Neural crest cell (in vitro differentiated cells): ENCODE measurements around the gene SCN5A. TPM values are rescaled to one million over a fixed set of nuclear protein-coding genes. Genes with fewer than 3 reads are reported as not detected.

ENCODE experiments used
- DNase-seq: peaks from one replicate; pipeline ENCODE4 v3.0.0; 2021; ENCODE audit warnings: low read depth, mixed read lengths, low spot score
- H3K27ac Mint-ChIP-seq: one replicate; pipeline ENCODE4 v1.8.0; 2021; ENCODE audit warnings: mild to moderate bottlenecking, mixed read lengths; ENCODE audit not compliant: unreplicated experiment
- H3K27me3 Mint-ChIP-seq: 2 replicates; pipeline ENCODE4 v1.8.0; 2021; ENCODE audit warnings: low read depth, mild to moderate bottlenecking, mixed read lengths
- H3K36me3 Mint-ChIP-seq: 2 replicates; pipeline ENCODE4 v1.8.0; 2021; ENCODE audit warnings: low read depth, mild to moderate bottlenecking, mixed read lengths
- H3K4me1 Mint-ChIP-seq: 2 replicates; pipeline ENCODE4 v1.8.0; 2021; ENCODE audit warnings: mixed read lengths
- H3K4me3 Mint-ChIP-seq: one replicate; pipeline ENCODE4 v1.8.0; 2021; ENCODE audit warnings: mild to moderate bottlenecking, mixed read lengths
- H3K9me3 Mint-ChIP-seq: 2 replicates; pipeline ENCODE4 v1.8.0; 2021; ENCODE audit warnings: mixed read lengths
- total RNA-seq: library from RNA; stranded (reverse); gene quantifications from 2 replicates; pipeline ENCODE4 v1.2.1, GENCODE V29; 2021
- TF ChIP-seq, protein P1 (sequence below): fragments of 200-600 bp; sonication (generic); conservative IDR thresholded peaks from 2 replicates; pipeline ENCODE4 v1.5.0; 2021; ENCODE audit warnings: antibody characterized with exemption, mild to moderate bottlenecking

Gene SCN5A
- total RNA-seq, 1 donor from 2014 or later = 1.2 TPM

DNA sequence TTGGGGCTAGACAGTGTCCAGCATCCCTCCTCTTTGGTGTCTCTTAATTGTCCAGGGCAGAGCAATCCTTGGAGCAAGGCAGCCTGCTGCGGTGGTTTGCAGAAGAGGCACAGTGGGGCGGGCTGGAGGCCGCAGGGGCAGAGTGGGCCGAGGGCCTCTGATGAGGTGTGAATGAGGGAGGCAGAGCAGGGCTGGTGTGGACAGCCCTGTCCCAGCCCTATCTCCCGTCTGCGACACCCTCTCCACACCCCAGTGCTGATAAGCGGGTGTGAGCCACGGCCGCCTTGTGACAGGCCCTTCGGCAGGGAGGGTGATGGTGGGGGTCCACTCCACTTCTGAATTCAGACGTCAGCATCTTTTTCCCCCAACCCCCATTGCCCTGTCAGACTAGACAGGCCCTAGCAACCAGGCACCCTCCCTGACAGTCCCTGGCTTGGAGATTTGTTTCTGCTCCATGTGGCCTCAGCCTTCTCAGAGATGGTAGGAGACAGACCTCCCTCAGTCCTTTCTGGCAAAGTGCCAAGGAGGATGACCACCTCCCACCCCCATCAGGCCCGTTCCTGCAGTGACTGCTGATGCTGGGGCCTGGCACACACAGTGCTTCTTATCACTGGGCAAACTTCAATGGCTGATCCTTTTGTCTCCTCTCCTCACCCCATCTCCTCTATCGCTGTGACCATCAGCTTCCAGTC lies 116.1 kb downstream of the SCN5A start:
- TF ChIP-seq, protein P1, sequence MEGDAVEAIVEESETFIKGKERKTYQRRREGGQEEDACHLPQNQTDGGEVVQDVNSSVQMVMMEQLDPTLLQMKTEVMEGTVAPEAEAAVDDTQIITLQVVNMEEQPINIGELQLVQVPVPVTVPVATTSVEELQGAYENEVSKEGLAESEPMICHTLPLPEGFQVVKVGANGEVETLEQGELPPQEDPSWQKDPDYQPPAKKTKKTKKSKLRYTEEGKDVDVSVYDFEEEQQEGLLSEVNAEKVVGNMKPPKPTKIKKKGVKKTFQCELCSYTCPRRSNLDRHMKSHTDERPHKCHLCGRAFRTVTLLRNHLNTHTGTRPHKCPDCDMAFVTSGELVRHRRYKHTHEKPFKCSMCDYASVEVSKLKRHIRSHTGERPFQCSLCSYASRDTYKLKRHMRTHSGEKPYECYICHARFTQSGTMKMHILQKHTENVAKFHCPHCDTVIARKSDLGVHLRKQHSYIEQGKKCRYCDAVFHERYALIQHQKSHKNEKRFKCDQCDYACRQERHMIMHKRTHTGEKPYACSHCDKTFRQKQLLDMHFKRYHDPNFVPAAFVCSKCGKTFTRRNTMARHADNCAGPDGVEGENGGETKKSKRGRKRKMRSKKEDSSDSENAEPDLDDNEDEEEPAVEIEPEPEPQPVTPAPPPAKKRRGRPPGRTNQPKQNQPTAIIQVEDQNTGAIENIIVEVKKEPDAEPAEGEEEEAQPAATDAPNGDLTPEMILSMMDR = no peak
- Mint-ChIP-seq H3K36me3 (peaks cover 24% of the 10 kb centered on the region), H3K9me3 (peaks cover 3% of the 10 kb centered on the region), H3K27ac (no peak overlapping the region), H3K4me3 (no peak overlapping the region), H3K4me1 (peaks cover 5% of the 10 kb centered on the region), H3K27me3 (no peaks in the 10 kb centered on the region)
- DNase-seq = no peak

DNA sequence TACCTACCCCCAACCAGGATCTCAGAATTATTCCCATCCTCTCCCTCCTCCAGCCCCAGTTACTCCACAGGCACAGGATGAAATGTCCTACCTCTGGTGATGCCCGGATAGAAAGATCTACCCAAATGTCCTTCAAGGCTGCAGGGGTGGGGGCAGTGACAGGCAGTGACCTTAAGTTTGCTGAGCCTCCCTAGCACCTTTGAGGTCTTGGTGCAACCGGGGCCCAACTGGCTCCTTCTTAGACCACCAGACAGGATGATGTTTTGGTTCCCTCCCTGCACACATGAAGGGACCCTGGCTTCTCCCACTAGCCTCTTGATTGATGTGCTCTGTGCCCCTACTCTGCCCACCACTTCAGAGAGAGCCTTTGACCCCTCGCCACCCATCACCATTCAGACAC lies 117.0 kb downstream of the SCN5A start:
- TF ChIP-seq, protein P1 = no peak
- H3K36me3 Mint-ChIP-seq = peaks cover 33% of the 10 kb centered on the region
- peaks cover 5% of the 10 kb centered on the region for H3K4me1 Mint-ChIP-seq
- peaks cover 3% of the 10 kb centered on the region for H3K9me3 Mint-ChIP-seq
- H3K27ac Mint-ChIP-seq = no peak overlapping the region
- no peaks in the 10 kb centered on the region for H3K27me3 Mint-ChIP-seq
- no peak for DNase-seq
- no peak overlapping the region for H3K4me3 Mint-ChIP-seq

- no peaks in the 10 kb centered on the region for H3K27me3 Mint-ChIP-seq
- TF ChIP-seq, protein P1 = no peak
These were observed 121.0 kb downstream of the SCN5A start for GRCh38 chr3:38528457-38528856.

DNA sequence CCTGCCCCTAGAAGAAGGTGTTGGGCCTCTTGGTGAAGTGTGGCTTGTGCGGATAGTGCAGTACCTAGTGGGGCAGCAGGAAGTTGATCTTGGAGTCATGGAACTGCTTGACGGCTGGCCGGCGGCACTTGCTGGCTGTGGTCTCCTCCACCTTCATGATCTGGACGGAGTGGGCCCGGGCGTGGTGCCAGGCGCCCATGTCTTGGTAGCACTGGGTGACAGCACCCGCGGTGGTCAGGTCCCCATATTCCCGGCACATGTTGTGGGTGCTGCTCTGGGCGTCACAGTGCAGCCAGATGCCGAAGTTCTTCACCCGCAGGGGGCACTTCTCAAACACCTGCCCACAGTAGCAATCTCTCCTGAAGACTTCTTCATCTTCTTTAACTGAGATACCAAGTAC lies 122.7 kb downstream of the SCN5A start:
- no peaks in the 10 kb centered on the region for H3K9me3 Mint-ChIP-seq
- no peaks in the 10 kb centered on the region for H3K27me3 Mint-ChIP-seq
- peaks cover 19% of the 10 kb centered on the region for H3K36me3 Mint-ChIP-seq
- H3K27ac Mint-ChIP-seq = no peak overlapping the region
- no peak for DNase-seq
- TF ChIP-seq, protein P1 = no peak
- no peak overlapping the region for H3K4me3 Mint-ChIP-seq
- H3K4me1 Mint-ChIP-seq = peaks cover 1% of the 10 kb centered on the region

More at GRCh38 chr3:38528457-38528856, 121.0 kb downstream of the SCN5A start:
- H3K4me1 Mint-ChIP-seq = peaks cover 5% of the 10 kb centered on the region
- DNase-seq = no peak
- H3K36me3 Mint-ChIP-seq = peaks cover 19% of the 10 kb centered on the region
- no peak overlapping the region for H3K27ac Mint-ChIP-seq
- H3K4me3 Mint-ChIP-seq = no peak overlapping the region
- H3K9me3 Mint-ChIP-seq = no peaks in the 10 kb centered on the region

- Mint-ChIP-seq H3K36me3 (peaks cover 21% of the 10 kb centered on the region), H3K4me3 (no peak overlapping the region), H3K27me3 (no peaks in the 10 kb centered on the region), H3K27ac (no peak overlapping the region), H3K4me1 (no peaks in the 10 kb centered on the region), H3K9me3 (no peaks in the 10 kb centered on the region)
- TF ChIP-seq, protein P1 = no peak
- DNase-seq = no peak
These were observed 125.2 kb downstream of the SCN5A start for GRCh38 chr3:38524141-38524739.
